Esophagus squamous epithelium (tissue), 4 donors: ENCODE results near the gene MGAT5B.

Experiments used
- POLR2A ChIP-seq, 4 donors: fragments of 450-650 bp; IDR thresholded peaks; one replicate each; pipeline ENCODE4 v1.6.1; 2017; ENCODE audit warnings: antibody characterized with exemption in 4 of 4, mild to moderate bottlenecking in 4 of 4, moderate library complexity in 3 of 4
- TF ChIP-seq, protein P1 (sequence below), 6 experiments: fragments of 450-650 bp in 4 of 6; fragments of 200-600 bp in 2 of 6; sonication (generic) in 2 of 6; IDR thresholded peaks; one replicate each; pipeline ENCODE4 v1.5.1; 2016 to 2019; ENCODE audit warnings: antibody characterized with exemption in 6 of 6, mild to moderate bottlenecking in 4 of 6, moderate library complexity in 4 of 6

GRCh38 chr17:76955191-76955590, 87.0 kb downstream of the MGAT5B start:
- TF ChIP-seq, protein P1, sequence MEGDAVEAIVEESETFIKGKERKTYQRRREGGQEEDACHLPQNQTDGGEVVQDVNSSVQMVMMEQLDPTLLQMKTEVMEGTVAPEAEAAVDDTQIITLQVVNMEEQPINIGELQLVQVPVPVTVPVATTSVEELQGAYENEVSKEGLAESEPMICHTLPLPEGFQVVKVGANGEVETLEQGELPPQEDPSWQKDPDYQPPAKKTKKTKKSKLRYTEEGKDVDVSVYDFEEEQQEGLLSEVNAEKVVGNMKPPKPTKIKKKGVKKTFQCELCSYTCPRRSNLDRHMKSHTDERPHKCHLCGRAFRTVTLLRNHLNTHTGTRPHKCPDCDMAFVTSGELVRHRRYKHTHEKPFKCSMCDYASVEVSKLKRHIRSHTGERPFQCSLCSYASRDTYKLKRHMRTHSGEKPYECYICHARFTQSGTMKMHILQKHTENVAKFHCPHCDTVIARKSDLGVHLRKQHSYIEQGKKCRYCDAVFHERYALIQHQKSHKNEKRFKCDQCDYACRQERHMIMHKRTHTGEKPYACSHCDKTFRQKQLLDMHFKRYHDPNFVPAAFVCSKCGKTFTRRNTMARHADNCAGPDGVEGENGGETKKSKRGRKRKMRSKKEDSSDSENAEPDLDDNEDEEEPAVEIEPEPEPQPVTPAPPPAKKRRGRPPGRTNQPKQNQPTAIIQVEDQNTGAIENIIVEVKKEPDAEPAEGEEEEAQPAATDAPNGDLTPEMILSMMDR (IDR thresholded peaks at IDR 0.05): no peak
- no peak for TF ChIP-seq POLR2A (IDR thresholded peaks at IDR 0.05)
